GM19467 (cell line): ENCODE measurements around the gene ISG20.

ENCODE experiments used
- ATAC-seq: cut with Tn5 transposase; IDR thresholded peaks from one replicate; pipeline ENCODE4 v1.9.1; 2021; ENCODE audit warnings: mild to moderate bottlenecking, moderate library complexity; ENCODE audit not compliant: unreplicated experiment

ISG20 gene

DNA sequence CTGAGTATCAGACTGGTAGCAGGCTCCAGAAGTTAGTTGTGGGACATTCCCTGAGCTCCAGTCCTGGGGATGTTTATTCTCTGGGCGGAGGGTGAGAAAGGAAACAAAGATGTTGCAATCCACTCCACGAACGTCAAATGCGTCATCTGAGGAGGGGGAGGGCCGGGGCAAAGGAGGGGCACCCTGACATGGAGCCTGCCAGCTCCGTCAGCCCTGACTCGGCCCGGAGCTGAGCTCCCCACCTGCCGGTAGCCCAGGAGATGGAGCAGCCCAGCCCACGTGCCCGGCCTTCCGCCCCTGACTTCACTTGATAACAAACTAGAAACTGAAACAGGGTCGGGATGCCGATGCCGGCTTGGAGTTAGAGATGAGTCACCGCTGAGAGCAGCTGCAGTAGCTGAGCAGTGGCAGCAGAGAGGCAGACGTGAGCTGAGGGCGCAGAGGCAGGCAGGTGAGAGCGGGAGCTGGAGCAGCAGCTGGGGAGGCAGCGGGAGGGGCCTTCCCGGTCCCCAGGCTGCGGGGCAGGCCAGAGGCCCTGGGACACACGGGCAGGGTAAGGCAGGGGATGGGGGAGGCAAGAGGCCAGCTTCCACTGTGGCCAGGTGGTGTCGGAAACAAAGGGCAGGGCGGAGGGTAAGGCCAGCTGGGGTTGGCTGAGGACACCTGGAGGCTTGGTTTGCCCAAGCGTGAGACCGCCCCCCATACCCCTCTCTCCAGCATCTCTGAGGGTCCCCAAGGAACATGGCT, at the start of gene ISG20:
Gene ISG20 (plus strand): TSS at position 391 of the 747 bp plus-strand sequence. CDS start 351 bp downstream, at position 742.
- peak; percentile 65 for ATAC-seq

DNA sequence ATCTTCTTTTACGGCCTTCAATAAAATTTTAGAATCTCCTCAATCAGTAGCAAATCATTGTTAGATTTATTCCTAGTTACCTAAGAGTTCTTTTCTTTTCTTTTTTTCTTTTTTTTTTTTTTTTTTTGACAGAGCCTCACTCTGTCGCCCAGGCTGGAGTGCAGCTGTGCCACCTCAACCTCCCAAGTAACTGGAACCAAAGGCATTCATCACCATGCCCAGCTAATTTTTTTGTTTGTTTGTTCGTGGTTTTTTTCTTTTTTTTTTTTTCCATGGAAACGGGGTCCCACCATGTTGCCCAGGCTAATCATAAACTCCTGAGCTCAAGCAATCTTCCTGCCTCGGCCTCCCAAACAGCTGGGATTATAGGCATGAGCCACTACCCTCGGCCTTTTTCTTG, 48.1 kb upstream of the ISG20 start:
- ATAC-seq: no peak

DNA sequence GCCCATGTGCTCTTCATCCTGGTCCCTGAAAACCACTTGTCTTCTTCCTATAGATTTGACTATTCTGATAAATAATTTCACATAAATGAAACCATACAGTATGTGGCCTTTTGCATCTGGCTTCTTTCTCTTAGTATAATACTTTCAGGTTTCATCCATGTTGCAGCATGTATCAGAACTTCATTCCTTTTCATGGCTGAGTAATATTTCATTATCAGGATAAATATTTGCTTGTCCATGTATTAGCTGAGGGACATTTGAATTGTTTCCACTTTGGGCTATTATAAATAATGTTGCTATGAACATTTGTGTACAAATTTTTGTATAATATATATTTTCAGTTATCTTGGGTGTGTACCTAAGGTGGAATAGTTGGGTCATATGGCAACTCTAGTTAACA, 47.4 kb upstream of the ISG20 start:
- ATAC-seq: no peak

DNA sequence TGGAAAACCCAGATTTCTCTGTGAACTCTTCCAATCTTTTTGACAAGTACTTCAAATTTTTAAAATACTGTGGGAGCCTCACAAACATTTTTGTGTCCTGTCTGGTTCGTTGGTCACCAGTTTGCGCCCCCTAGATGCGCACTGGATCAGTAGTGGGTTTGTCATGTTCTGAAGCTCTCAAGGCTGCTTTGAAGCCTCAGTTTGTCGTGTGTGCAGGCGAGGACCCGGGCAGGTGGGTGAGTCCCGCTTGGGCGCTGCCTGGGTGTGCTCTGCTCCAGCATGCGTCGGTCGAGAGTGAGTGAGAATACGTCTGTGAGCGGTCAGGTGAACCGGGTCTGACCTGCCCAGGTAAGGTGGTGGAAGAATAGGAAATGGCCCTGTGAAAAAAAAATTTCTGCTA, 34.9 kb upstream of the ISG20 start:
- no peak for ATAC-seq

DNA sequence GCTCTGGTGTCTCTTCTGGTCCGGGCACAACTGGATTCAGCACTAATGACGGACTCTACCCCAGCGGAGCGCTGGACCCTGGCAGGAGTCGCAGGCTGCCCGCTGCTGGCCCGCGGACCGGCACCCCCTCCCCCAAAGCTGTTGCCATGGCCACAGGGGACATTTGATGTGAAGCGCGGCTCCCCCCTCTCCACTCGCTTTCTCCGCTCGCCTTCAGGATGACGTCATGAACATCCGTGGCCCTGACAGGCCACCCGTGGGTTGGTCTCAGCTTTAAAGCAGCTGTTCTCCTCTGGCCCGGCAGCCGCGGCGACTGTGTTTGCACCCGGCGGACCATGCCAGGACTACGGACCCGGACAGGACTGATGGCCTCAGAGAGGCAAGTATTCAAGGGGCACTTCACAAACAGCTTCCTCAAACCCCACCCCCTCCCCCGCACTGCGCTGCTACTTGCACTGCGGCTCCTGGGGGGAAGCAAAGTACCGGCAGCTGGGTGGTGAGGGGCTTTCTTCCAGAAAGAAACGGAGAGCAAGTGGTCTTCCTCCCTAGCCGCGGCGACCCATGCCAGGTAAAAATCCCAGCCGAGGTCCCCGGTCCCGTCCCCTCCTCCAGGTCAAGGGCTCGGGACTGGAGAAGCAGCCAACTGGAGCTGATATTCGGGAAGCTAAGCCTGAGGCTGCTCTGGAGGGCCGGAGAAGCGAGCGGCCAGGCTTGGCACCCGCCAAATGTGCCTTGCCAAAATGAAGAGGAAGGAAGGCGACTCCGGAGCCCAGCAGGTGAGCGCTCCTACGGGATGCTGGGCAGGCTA, 34.2 kb upstream of the ISG20 start:
- ATAC-seq: no peak

DNA sequence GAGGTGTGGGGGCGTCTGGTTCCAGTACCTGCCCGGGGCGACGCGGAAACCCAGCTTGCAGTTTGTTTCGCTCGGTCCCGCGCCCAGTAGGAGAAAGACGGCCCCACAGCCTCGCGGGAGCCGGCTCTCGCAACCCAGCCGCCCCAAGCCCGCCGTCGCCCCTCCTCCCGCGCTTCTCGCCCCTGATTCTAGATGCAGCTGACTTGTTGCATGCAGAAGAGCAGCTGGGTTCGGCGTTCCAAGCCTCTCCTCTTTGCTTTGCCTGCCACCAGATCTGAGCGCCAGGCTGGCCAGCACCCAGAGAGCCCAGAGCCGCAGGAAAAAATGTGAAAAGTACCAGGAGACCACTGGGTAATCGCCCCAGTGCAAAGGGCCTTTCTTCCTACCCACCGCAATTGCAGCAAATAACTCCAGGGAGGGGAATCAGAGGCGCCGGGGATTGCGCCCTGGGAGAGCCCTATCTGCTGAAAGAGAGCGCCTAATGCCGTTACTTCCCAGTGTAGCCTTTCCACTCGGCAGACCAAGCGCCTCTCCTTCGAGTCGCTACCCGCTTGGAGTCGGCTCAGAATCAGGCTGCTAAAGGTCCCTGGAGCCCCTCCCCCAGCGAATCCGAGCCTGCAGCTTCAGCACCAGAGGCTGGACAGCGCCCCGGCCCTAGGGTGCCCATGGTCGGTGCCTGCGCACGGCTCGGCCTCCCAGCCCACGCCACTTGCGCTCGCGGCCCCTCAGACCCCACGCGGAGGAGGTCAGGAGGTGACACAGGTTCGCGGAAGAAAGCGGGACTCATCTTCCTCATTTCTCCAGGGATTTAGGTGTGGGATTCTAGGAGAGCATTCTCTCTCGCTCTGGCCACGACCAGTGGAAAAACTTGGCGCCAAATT, 33.4 kb upstream of the ISG20 start:
- ATAC-seq: no peak

DNA sequence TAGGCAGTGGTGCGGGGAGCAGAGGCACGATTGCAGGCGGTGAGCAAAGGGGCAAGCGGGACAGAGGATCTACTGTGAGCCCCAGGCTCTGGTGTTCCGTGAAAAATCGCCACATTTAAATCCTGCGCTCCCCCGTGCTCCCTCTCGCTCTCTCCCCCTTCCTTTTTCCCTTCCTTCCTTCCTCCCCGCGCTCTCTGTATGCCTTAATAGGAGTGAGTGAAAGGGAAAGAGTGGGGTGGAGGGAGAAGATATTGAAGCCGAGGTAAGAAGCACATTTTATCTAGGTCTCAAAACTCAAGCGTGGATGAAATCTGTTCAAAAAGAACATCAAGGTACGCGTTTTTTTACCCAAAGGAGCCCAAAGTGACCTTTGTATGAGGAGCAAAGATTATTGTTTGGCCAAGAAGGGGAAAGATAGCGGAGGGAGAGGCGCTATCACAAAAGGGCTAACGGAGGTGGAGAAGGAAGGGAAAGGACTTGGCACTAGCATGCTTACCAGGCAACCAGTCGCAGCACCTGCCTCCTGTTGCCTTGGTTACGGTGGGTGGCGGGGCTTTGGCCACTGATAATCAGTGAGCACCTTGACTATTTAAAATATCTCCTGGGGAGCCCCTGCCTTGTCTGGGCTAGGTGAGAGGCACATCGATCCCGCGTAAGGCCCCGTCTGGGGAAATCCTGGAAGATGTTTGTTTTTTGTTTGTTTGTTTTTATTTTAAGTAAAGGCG, 32.6 kb upstream of the ISG20 start:
- ATAC-seq: no peak

DNA sequence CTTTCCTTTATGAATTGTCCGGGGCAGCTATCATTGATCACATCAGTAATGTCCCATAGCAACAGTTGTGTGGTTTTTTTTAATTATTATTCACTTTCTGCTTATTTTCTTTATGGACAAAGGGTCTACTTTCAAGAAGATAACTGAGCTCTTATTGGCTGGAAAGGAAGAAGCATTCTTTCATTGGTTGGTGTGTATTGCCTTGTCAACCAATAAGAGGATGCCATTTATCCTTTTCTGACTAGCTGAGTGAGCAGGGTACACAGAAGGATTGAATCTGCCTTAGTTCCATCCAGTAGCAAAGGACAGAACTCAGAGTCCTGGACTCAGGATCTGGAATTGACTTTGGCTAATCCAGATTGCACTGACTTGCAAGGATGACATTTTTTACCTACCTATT, 30.9 kb upstream of the ISG20 start:
- ATAC-seq: no peak

DNA sequence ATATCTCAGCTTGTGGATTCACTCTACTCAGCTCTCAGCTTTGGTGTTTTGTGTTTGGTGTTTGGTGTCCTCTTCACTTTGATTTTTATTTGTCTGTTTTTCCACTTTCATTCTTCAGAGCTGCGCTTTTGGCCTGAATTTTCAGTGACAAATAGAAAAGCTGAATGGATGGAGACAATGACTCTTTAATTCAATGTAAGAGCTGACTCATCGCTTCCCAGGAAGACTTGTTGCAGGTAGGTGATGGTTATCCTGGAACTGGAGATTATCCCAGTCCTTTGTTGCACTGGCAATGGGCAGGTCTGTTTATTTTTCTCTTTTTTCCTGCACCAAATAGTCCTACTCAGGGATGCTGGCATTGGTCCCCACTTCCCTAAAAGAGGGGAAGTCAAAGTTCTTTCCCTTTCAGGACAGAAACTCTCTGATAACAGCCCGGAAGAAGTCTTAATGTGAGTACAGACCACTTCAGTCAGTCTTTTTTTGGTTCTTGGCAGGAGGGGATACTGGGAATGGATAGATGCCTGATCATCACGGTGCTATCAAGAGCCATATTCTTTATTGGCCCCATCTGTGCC, 30.1 kb upstream of the ISG20 start:
- no peak for ATAC-seq

DNA sequence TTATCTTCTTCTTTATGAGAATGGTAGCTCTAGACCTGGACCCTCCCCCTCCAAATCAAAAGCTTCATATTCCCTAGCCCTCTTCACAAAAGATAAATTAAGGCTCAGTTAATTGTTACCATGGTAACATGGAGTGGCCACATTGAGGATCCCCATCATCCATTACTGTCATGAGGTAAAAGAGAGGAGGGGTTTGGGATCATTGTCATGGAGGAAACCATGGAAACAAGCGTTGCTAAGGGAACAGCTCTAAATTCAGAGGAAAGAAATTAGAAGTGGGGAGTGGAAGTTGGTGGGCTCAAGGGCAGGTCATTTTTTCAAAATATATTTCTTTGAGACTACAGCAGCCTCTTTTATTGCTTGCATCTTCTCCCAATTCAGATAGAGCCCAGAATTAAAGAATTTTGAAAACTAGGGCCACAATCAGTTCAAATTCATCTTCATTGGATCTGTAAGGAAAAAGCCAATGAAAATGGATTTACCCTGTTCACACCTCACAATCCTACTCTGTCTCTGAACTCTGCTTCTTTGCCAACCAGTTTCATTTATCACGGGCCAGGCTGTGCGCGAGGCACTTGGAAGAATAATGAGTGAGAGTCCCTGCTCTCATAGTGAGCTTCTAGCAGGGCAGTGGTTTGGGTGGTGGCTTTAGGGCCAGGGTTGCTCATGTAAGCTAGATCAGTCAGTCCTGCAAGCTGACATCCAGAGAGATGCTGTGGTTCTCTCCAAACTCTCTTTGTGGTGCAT, 29.3 kb upstream of the ISG20 start:
- ATAC-seq: no peak

DNA sequence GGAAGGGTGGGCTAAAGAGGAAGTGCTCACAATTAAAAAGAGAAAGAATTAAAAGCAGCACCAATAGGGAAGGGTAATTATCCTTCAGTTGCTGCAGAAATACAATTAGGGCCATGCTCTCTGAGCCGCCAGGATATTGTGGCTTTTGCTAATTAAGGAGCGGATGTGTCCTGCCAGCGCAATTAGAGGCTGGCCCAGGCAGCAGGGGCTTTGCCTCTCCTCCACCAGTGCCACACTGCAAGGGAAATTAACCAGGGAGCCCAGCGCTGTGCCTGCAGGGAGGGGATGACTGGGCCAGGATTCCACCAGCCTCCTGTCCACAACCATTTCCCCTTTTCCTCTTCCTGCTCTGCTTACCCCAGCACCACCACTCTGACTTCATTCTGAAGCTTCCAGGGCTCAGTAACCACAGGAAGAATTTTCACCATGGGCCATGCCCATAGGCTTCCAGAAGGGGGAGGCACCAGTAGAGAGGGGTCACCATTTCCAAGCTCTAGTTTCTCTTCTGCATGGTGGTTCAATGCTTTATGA, 28.1 kb upstream of the ISG20 start:
- ATAC-seq: no peak

DNA sequence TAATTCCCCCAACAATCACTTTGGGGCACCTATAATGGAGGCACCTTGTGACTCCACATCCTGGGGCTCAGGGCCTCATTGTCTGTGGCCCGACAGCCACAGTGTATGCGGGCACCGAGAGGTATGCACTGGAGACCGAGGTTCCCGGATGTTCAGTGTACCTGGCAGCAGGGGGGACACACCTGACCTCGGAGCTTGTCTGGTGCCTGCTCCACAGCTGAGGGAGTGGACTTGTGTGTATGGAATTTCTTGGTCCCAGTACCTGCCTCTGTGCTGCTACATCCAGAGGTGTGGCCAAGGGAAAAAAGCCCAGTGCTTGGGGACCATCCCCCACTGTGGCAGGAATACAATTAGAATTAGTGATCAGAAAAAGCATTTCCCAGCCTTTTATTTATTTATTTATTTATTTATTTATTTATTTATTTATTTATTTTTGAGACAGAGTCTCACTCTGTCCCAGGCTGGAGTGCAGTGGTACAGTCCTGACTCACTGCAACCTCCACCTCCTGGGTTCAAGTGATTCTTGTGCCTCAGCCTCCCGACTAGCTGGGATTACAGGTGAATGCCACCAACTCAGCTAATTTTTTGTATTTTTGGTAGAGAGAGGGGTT, 26.5 kb upstream of the ISG20 start:
- ATAC-seq: no peak

DNA sequence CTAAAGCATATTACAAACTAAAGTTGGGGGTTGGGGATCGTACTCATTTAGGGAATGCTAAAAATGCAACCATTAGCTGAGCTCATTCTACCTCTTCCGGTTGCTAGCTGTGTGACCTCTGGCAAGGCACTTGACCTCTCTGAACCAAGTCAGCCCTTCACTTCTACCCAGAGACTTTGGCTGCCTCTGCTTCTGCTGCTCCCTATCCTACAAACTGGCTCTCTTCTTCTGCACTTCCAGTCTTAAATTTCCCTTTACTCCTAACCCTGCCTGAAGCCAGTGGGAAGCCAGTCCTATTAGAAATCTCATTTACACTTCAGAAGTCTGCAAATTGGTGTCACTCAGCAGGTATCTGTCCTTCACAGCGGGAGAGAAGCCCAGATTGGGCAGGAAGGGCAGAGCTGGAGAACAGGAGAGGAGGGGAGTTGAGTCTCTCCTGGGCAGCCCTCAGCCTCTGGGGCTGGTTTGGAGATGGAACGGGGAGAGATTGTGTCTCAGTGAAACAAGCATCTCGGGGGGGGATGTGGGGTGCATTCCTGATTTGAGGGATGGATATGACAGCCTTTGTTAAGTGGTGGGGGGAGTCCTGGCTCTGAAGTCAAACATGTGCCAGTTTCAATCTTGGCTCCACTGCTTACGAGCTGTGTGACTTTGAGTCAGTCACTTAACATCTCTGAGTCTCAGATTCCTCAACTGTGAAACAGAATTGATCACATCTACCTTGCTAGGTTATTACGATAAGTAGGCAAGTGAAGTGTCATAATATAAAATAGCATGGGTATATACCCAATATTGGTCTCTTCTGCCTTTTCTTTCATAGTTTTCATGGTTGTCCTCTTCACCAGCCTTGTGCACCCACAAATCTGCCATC, 25.5 kb upstream of the ISG20 start:
- ATAC-seq: no peak

DNA sequence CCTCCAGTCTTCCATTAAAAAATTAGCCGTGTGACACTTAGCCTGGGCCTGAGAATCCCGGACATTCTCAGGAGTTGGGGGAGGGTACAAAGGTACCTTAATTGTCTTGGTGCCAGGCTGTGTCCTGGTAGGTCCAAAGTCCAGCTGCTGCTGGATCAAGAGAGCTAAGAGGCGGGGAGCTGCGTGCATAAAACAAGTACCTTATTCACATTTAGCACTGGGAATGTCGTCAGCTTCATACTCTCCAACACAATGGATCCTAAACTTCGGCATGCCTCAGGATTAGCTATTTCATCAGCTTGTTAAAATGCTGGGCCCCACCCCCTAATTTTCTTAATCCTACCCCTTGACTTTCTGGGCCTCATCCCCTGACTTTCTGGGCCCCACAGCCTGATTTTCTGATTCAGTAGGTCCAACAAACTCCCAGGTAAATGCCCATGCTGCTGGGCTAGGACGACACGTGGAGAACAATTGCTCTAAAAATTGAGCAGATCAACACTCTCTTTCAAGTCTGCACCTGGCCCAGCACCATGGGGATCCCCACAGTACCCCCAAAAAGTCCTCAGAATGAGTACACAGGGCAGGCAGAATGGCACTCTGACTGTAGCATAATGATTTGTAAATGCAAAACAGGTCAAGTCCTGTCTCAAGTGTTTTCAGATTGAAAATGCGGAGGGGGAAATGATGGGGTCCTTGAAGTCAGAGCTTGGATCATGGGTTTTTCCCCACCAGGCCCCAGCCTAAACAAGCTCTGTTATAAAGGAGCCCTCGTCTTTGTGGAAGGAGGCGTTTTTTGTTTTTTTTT, 23.3 kb upstream of the ISG20 start:
- no peak for ATAC-seq

DNA sequence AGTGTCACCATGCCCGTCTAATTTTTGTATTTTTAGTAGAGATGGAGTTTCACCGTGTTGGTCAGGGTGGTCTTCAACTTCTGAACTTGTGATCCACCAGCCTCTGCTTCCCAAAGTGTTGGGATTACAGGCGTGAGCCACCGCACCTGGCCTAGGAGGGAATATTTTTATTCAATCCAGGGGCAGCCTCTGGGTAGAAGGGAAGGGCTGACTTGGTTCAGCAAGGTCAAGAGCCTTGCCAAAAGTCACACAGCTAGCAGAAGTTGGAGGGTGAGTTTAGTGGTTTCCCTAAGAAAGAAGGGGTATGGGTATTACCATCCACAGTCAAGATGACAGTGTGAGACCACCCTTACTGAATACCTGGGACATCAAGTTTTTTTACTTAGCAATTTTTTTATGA, 22.6 kb upstream of the ISG20 start:
- ATAC-seq: no peak

DNA sequence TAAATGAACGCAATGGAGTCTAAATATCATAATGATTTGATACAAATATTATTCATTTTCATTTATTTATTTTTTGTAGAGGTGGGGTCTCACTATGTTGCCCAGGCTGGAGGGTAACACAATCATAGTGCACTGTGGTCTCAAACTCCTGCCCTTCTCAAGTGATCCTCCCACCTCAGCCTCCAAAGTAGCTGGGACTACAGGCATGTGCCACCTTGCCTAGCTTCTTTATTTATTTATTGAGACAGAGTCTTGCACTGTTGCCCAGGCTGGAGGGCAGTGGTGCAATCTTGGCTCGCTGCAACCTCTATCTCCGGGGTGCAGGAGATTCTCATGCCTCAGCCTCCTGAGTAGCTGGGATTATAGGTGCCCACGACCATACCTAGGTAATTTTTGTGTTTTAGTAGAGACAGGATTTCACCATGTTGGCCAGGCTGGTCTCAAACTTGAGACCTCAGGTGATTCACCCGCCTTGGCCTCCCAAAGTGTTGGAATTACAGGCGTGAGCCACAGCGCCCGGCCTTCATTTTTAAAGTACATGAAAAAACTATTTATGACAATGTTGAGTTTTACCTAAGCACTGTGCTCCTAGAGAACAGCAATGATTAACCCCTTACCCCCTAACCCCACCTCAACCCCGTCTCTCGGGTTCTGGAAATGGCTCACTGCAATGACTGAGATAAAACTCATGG, 21.6 kb upstream of the ISG20 start:
- ATAC-seq: no peak

DNA sequence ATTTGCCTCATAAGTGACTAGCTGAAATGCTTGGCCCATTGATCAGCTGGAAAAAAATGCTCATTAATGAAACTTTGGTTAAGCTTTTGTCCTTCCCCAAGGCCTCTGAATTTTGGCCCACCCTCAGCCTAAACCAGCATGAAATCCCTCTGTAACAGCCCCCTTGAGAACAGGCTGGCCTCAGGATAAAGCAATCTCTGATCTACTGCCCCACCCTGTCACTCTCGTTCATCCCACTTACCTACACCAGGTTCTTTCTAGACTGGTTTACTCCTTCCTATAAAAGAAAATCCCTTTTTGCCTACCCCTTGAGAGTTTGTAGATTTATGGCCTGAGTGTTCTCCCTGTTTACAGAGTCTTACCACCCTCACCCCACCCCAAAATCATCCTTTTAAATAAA, 21.0 kb upstream of the ISG20 start:
- no peak for ATAC-seq
